A673 (cell line): Measurements from ENCODE around the gene VSTM4. TPM values are rescaled to one million over a fixed set of nuclear protein-coding genes. Genes with fewer than 3 reads are reported as not detected.

Experiments
- BruUV-seq: library from RNA; stranded (reverse); fragments of 400-500 nt; replicated peaks from 2 replicates; lab custom pipeline; 2021; lab: Mats Ljungman, UMichigan
- CTCF ChIA-PET: fragments of 300-600 bp; sonication (Branson Sonifier 250); formaldehyde crosslinking; loops from one replicate; lab custom pipeline; 2022; ENCODE audit warnings: antibody characterized with exemption; lab: Charles Lee
- POLR2A ChIA-PET: fragments of 300-600 bp; sonication (Branson Sonifier 250); formaldehyde crosslinking; loops from one replicate; lab custom pipeline; 2022; ENCODE audit warnings: antibody characterized with exemption; ENCODE audit not compliant: low non-redundant PET; lab: Charles Lee
- DNase-seq: peaks from one replicate; pipeline ENCODE4 v3.0.0-alpha.2; 2015; ENCODE audit warnings: low spot score
- H3K27ac ChIP-seq: fragments of 200-600 bp; sonication (generic); 2 replicates; pipeline ENCODE4 v1.5.1; 2016; ENCODE audit warnings: mixed run types, low read depth, mild to moderate bottlenecking, mixed read lengths, antibody characterized with exemption, low read length; ENCODE audit not compliant: poor library complexity, severe bottlenecking
- H3K27me3 ChIP-seq: fragments of 200-600 bp; sonication (generic); replicated peaks from 2 replicates; pipeline ENCODE4 v1.6.1; 2017; ENCODE audit warnings: mixed run types, low read depth, mild to moderate bottlenecking, mixed read lengths, antibody characterized with exemption, low read length; ENCODE audit not compliant: insufficient read depth, poor library complexity
- H3K36me3 ChIP-seq: fragments of 200-600 bp; sonication (generic); 2 replicates; pipeline ENCODE4 v1.6.1; 2016; ENCODE audit warnings: mixed run types, mild to moderate bottlenecking, mixed read lengths, antibody characterized with exemption, low read length; ENCODE audit not compliant: insufficient read depth, poor library complexity, severe bottlenecking
- H3K4me1 ChIP-seq: fragments of 200-600 bp; sonication (generic); 2 replicates; pipeline ENCODE4 v1.6.1; 2017; ENCODE audit warnings: mixed run types, mild to moderate bottlenecking, mixed read lengths, antibody characterized with exemption, low read length; ENCODE audit not compliant: insufficient read depth, poor library complexity, severe bottlenecking
- H3K4me3 ChIP-seq: fragments of 200-600 bp; sonication (generic); 2 replicates; pipeline ENCODE4 v1.5.1; 2016; ENCODE audit warnings: low read depth, mixed run types, mild to moderate bottlenecking, mixed read lengths, low read length; ENCODE audit not compliant: poor library complexity, severe bottlenecking
- H3K9me3 ChIP-seq: fragments of 200-600 bp; sonication (generic); 2 replicates; pipeline ENCODE4 v1.6.1; 2016; ENCODE audit warnings: mixed run types, low read depth, mild to moderate bottlenecking, mixed read lengths, antibody characterized with exemption, low read length; ENCODE audit not compliant: poor library complexity, severe bottlenecking
- CTCF ChIP-seq: fragments of 300-800, 200-600 bp; sonication (generic); conservative IDR thresholded peaks from 2 replicates; pipeline ENCODE4 v1.5.1; 2017; ENCODE audit warnings: low read depth, mild to moderate bottlenecking, antibody characterized with exemption, low read length, moderate library complexity, mixed read lengths
- EZH2 ChIP-seq: fragments of 200-600 bp; sonication (generic); IDR thresholded peaks from 2 replicates; pipeline ENCODE4 v1.6.1; 2017; ENCODE audit warnings: borderline replicate concordance, low read depth, mild to moderate bottlenecking, mixed read lengths, antibody characterized with exemption, low read length; ENCODE audit not compliant: poor library complexity, severe bottlenecking
- intact Hi-C: fragments of 100-400 bp; cut with micrococcal nuclease; formaldehyde crosslinking; loops from one replicate; pipeline ENCODE4 v1.10.0; 2022; ENCODE audit not compliant: unreplicated experiment
- total RNA-seq: library from RNA; stranded (reverse); gene quantifications from 2 replicates; pipeline ENCODE4 v1.2.3, GENCODE V29; 2021

The VSTM4 gene
- total RNA-seq, 1 experiment from 2014 or later: 0.11 TPM

- no peak for TF ChIP-seq CTCF
- no peak for TF ChIP-seq EZH2
- no peaks in the 10 kb centered on the region for H3K4me1 ChIP-seq
- no peaks in the 10 kb centered on the region for H3K9me3 ChIP-seq
- ChIA-PET POLR2A (no interaction called here), CTCF (no interaction called here)
- intact Hi-C loops: no loop called here
- peaks cover 3% of the 10 kb centered on the region for H3K27me3 ChIP-seq
- no TSS peak for BruUV-seq
- no peak overlapping the region for H3K27ac ChIP-seq
- DNase-seq: no peak
- H3K36me3 ChIP-seq: no peaks in the 10 kb centered on the region
- H3K4me3 ChIP-seq: no peak overlapping the region
Observed at GRCh38 chr10:49106451-49106850, 8.9 kb downstream of the VSTM4 start.

- peaks cover 9% of the 10 kb centered on the region for H3K27me3 ChIP-seq
- H3K36me3 ChIP-seq: no peaks in the 10 kb centered on the region
- POLR2A ChIA-PET: interaction anchor here (0.7 kb wide), 1 partner anchor 63 kb away, joined by 3 read pairs; no protein-coding TSS in a partner anchor
- TF ChIP-seq EZH2 (no peak), CTCF (no peak)
- no TSS peak for BruUV-seq
- no peaks in the 10 kb centered on the region for H3K9me3 ChIP-seq
- CTCF ChIA-PET: no interaction called here
- no peak overlapping the region for H3K4me3 ChIP-seq
- intact Hi-C loops: no loop called here
- H3K27ac ChIP-seq: no peak overlapping the region
- DNase-seq: no peak
- H3K4me1 ChIP-seq: no peaks in the 10 kb centered on the region
Observed at GRCh38 chr10:49105076-49105475, 10.2 kb downstream of the VSTM4 start.

GRCh38 chr10:49104323-49104722, 11.0 kb downstream of the VSTM4 start:
- H3K9me3 ChIP-seq: no peaks in the 10 kb centered on the region
- TF ChIP-seq CTCF (no peak), EZH2 (no peak)
- CTCF ChIA-PET: no interaction called here
- intact Hi-C loops: no loop called here
- POLR2A ChIA-PET: no interaction called here
- no peak for DNase-seq
- no peaks in the 10 kb centered on the region for H3K4me1 ChIP-seq
- no TSS peak for BruUV-seq
- H3K36me3 ChIP-seq: no peaks in the 10 kb centered on the region
- H3K27me3 ChIP-seq: peaks cover 9% of the 10 kb centered on the region
- no peak overlapping the region for H3K4me3 ChIP-seq
- no peak overlapping the region for H3K27ac ChIP-seq
